Prostate gland (tissue), 2 donors: Measurements from ENCODE around the gene SPACDR.

Source experiments
- CTCF ChIP-seq, 4 experiments: fragments of 200-600 bp in 2 of 4; fragments of 450-650 bp in 2 of 4; sonication (generic) in 2 of 4; IDR thresholded peaks; 1 replicate in 3 of 4; 2 replicates in 1 of 4; pipeline ENCODE4 v1.5.1; 2016 to 2019; ENCODE audit warnings: antibody characterized with exemption in 4 of 4, mild to moderate bottlenecking in 2 of 4, moderate library complexity in 2 of 4
- POLR2AphosphoS5 ChIP-seq: sonication (generic); formaldehyde crosslinking; IDR thresholded peaks from one replicate; pipeline ENCODE4 v1.6.1; 2017; ENCODE audit warnings: antibody characterized with exemption

GRCh38 chr7:100485471-100485876 is 21.4 kb upstream of the SPACDR start:
- TF ChIP-seq POLR2AphosphoS5 (no peak), CTCF (IDR thresholded peaks at IDR 0.05) (no peak)
